ENCODE measurements around the gene STARD9.

STARD9 gene

GRCh38 chr15:42730135-42730534 is 154.7 kb downstream of the STARD9 start:
- no peak for DNase-seq (ENCODE audit: extremely low spot score)
- ChIA-PET POLR2A (no interaction called here), CTCF (no interaction called here)
- TF ChIP-seq, protein P1, sequence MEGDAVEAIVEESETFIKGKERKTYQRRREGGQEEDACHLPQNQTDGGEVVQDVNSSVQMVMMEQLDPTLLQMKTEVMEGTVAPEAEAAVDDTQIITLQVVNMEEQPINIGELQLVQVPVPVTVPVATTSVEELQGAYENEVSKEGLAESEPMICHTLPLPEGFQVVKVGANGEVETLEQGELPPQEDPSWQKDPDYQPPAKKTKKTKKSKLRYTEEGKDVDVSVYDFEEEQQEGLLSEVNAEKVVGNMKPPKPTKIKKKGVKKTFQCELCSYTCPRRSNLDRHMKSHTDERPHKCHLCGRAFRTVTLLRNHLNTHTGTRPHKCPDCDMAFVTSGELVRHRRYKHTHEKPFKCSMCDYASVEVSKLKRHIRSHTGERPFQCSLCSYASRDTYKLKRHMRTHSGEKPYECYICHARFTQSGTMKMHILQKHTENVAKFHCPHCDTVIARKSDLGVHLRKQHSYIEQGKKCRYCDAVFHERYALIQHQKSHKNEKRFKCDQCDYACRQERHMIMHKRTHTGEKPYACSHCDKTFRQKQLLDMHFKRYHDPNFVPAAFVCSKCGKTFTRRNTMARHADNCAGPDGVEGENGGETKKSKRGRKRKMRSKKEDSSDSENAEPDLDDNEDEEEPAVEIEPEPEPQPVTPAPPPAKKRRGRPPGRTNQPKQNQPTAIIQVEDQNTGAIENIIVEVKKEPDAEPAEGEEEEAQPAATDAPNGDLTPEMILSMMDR (IDR thresholded peaks at IDR 0.05; ENCODE audit: control extremely low read depth, extremely low read depth, low read depth, missing control alignments): no peak

GRCh38 chr15:42730536-42730935 is 155.1 kb downstream of the STARD9 start:
- ChIA-PET CTCF (no interaction called here), POLR2A (no interaction called here)
- no peak for DNase-seq (ENCODE audit: extremely low spot score)
- TF ChIP-seq, protein P1 (IDR thresholded peaks at IDR 0.05; ENCODE audit: control extremely low read depth, extremely low read depth, low read depth, missing control alignments): no peak

DNA sequence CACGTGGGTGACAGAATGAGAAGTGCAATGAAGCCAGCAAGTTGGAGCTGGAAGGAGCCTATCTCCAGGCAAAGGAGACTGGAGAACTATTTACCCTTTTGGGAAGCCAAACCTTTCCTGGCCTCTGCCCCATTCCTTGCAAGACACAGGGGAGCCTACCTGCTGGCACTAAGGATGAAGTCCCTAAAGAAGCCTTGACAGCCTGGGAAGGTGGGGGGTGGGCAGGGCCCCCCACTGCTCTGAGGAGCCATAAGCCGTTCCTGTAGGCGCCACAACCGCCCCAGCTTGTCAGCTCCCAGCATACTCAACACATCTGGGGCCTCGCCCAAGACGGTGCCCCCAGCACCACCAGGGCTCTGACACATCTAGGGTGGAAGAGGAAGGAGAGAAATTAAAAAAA is 156.1 kb downstream of the STARD9 start:
- ChIA-PET CTCF (interaction anchor here (0.5 to 1.2 kb wide), 2 partner anchors 20 to 195 kb away, joined by 3 read pairs; no protein-coding TSS in a partner anchor), POLR2A (no interaction called here)
- no peak for DNase-seq (ENCODE audit: extremely low spot score)
- TF ChIP-seq, protein P1 (IDR thresholded peaks at IDR 0.05; ENCODE audit: control extremely low read depth, extremely low read depth, low read depth, missing control alignments): no peak

DNA sequence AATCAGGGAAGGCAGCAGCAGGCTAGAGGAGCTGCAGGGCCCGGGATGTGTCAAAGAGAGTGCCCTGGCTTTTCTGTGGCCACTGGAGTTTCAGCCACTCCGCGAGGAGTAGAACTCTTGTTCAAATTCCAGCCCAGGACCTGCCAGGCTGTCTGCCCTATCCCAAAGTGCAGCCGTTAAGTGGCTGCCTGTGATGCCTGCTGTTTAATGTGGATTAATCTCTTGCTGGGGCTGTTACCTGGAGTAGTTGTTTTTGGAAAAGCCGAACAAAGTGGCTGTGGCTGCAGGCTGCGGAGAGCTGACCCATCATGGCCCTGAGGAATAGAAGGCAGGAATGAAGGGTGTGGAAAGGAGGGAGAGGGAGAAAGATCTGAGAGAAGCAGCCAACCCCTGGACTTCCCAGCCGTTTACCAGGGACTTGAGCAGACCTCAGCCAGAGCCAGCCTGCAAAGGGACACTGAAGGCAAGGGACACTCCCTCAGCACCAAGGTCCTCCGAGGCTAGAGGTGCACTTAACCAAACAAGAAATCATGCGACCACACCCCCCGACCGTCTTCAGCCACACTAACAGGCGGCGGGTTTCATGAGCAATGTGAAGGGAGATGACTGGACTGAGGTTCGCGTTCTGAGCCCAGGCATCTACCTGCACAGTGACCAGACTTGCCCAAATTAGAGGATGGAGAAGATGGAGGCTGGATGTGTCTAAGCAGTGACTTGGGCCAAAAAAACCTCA is 156.9 kb downstream of the STARD9 start:
- POLR2A ChIA-PET: interaction anchor here (1.0 kb wide), 1 partner anchor 157 kb away, joined by 4 read pairs; the partner anchor contains the start of gene STARD9
- CTCF ChIA-PET: interaction anchor here (1.2 to 1.9 kb wide), 4 partner anchors 10 to 553 kb away, joined by 3 to 6 read pairs (median 4); no protein-coding TSS in a partner anchor
- DNase-seq (ENCODE audit: extremely low spot score): no peak
- TF ChIP-seq, protein P1 (IDR thresholded peaks at IDR 0.05; ENCODE audit: control extremely low read depth, extremely low read depth, low read depth, missing control alignments): no peak

DNA sequence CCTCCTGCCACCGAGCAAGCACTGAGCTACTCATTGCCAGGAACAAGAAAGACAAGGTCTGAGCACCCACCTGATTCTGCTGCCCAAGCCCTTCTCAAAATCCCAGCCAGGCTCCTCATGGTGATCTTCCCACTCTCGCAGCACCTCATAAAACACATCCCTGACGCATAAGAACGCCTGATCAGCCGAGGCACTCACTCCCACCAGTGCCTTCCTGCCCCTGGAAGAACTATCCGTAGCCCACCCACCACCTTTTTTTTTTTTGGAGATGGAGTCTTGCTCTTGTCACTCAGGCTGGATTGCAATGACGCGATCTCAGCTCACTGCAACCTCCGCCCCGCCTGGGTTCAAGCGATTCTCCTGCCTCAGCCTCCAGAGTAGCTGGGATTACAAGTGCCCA is 157.6 kb downstream of the STARD9 start:
- ChIA-PET CTCF (interaction anchor here (1.5 to 1.9 kb wide), 3 partner anchors 11 to 553 kb away, joined by 4 to 6 read pairs (median 4); no protein-coding TSS in a partner anchor), POLR2A (interaction anchor here (0.6 to 1.0 kb wide), 2 partner anchors 57 to 158 kb away, joined by 4 read pairs; partner anchors contain the start of gene STARD9)
- TF ChIP-seq, protein P1 (IDR thresholded peaks at IDR 0.05; ENCODE audit: control extremely low read depth, extremely low read depth, low read depth, missing control alignments): no peak
- no peak for DNase-seq (ENCODE audit: extremely low spot score)

GRCh38 chr15:42734076-42734672 is 158.8 kb downstream of the STARD9 start:
- TF ChIP-seq, protein P1 (IDR thresholded peaks at IDR 0.05; ENCODE audit: control extremely low read depth, extremely low read depth, low read depth, missing control alignments): no peak
- ChIA-PET POLR2A (no interaction called here), CTCF (interaction anchor here (1.3 to 1.9 kb wide), 3 partner anchors 22 to 551 kb away, joined by 3 to 6 read pairs (median 4); no protein-coding TSS in a partner anchor)
- peak; percentile 47 for DNase-seq (ENCODE audit: extremely low spot score)

Measured in GM10248 (cell line).